LNCaP clone FGC (cell line): ENCODE measurements around the gene SLC35E3.

Experiments used
- DNase-seq: peaks from one replicate; pipeline ENCODE4 v3.0.0-alpha.2; 2011; ENCODE audit warnings: low read depth
- H3K4me3 ChIP-seq: 2 replicates; pipeline ENCODE4 v1.5.1; 2011; ENCODE audit warnings: mild to moderate bottlenecking, low read depth, low read length, control low read depth
- TF ChIP-seq, protein P1 (sequence below): IDR thresholded peaks from 2 replicates; pipeline ENCODE4 v1.5.1; 2012; ENCODE audit warnings: mild to moderate bottlenecking; ENCODE audit not compliant: control insufficient read depth, insufficient read depth; ENCODE audit errors: extremely low read depth

The SLC35E3 gene

DNA sequence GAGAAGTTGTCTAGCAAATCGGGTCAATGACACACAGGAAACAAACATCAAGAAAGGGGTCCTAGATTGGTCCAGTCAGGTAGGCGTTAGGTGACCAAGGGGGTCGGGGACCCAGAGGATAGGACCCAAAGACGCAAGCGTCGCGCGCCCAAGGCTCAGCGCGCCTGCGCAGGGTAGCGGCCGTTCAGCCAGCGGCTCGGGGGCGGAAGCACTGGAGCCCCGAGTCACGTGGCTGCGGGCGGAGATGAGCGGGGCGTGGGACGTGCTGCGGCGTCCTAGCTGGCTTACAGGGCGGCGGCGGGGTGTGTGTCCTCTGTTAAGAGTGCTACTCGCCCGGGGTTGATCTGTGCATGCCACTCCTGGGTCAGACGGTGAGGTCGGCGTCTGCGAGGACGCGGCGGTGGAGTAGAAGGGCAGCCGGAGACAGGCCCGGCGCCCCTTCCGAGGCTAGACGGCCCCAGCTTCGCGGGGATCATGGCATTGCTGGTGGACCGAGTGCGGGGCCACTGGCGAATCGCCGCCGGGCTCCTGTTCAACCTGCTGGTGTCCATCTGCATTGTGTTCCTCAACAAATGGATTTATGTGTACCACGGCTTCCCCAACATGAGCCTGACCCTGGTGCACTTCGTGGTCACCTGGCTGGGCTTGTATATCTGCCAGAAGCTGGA is at the start of gene SLC35E3:
Gene SLC35E3, plus strand, starts transcription at position 273 of the 668 bp plus-strand sequence. Its CDS starts 202 bp downstream, at position 475.
- DNase-seq: peak; percentile 69
- TF ChIP-seq, protein P1, sequence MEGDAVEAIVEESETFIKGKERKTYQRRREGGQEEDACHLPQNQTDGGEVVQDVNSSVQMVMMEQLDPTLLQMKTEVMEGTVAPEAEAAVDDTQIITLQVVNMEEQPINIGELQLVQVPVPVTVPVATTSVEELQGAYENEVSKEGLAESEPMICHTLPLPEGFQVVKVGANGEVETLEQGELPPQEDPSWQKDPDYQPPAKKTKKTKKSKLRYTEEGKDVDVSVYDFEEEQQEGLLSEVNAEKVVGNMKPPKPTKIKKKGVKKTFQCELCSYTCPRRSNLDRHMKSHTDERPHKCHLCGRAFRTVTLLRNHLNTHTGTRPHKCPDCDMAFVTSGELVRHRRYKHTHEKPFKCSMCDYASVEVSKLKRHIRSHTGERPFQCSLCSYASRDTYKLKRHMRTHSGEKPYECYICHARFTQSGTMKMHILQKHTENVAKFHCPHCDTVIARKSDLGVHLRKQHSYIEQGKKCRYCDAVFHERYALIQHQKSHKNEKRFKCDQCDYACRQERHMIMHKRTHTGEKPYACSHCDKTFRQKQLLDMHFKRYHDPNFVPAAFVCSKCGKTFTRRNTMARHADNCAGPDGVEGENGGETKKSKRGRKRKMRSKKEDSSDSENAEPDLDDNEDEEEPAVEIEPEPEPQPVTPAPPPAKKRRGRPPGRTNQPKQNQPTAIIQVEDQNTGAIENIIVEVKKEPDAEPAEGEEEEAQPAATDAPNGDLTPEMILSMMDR: no peak
- peak within 1 kb of the TSS; percentile 77 for H3K4me3 ChIP-seq

DNA sequence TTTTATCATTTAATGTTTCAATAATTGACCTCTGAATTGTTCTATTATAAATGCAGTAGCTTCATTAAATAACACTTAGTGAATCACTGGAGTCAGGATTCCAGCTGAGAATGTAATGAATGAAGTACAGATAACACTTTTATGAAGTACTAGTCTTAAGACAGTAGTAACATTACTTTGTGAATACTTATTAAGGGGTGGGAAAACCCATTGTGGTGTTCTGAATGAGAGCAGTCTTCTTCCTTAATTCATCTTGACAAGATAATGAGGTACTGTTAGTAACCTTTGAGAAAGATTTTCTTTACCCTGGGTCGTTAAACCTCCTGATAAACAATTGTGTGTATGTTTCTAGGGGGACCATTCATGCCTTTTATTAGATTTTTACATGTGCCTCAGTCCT is 46.5 kb upstream of the SLC35E3 start:
- TF ChIP-seq, protein P1: no peak
- H3K4me3 ChIP-seq: no peak overlapping the region
- no peak for DNase-seq

DNA sequence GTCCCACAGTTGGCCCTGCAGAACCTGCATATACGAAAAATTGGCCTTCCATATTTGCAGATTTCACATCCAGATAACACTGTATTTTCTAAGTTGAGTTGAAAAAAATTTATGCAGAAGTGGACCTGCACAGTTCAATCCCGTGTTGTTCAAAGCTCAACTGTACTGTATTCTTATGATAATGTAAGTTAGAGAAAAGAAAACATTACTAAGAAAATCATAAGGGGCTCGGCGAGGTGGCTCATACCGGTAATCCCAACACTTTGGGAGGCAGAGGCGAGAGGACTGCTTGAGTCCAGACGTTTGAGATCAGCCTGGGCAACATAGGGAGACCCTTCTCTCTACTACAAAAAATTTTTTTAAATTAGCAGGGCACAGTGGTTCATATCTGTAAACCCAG is 18.2 kb upstream of the SLC35E3 start:
- no peak for DNase-seq
- no peak overlapping the region for H3K4me3 ChIP-seq
- TF ChIP-seq, protein P1: no peak

DNA sequence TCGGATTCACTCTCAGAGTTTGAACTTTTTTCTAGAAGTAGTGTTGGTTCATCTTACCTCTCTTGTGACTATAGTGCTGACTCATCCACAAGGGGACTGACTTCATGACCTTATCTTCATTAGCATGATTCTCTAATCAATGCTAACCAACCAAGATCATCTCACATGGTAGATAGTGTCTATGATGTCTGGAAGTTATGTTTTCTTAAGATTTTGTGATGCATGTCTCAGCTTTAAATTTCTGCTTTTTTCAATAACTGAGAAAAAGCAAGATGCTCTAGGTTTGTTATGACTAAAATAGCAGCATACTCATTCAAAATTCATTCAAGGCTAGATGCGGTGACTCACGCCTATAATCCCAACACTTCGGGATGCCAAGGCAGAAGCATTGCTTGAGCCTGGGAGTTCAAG is 12.3 kb upstream of the SLC35E3 start:
- no peak for DNase-seq
- no peak overlapping the region for H3K4me3 ChIP-seq
- TF ChIP-seq, protein P1: no peak

DNA sequence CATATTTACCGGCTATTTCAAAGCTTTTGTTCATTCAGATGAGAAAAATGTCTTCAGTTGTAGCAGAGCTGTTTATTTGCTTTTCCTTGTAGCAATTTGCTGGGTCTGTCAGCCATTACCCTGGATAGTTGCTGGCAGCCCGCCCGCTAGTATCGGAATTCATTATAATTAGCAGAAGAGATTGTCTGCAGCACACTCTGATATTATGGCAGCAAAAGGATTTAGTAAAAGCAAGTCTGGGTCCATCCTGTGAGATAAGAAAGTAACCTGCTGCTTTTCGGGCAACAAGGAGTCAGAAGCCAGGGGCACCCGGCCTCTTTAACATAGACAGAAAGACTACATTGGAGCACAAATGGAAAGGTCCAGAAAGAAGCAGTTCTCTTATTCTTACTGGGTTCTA is 6.1 kb upstream of the SLC35E3 start:
- TF ChIP-seq, protein P1: no peak
- DNase-seq: no peak
- H3K4me3 ChIP-seq: no peak overlapping the region

DNA sequence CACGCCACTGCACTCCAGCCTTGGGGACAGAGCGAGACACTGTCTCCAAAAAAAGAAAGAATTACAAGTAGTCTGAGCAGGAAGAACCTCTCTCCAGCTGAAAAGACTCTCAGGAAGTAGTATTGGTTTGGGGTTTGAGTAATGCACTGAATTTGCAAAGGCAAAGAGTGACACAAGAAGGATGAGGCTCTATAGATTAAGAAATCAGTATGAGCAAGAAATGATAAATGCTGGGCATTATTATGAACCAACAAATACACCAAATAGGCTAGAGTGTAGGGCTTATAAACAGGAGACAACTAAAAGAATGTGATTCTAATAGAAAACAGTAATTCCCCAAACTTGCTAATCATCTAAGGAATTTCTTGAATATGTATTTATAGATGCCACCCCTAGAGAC is 2.6 kb upstream of the SLC35E3 start:
- TF ChIP-seq, protein P1: no peak
- no peak overlapping the region for H3K4me3 ChIP-seq
- DNase-seq: no peak

DNA sequence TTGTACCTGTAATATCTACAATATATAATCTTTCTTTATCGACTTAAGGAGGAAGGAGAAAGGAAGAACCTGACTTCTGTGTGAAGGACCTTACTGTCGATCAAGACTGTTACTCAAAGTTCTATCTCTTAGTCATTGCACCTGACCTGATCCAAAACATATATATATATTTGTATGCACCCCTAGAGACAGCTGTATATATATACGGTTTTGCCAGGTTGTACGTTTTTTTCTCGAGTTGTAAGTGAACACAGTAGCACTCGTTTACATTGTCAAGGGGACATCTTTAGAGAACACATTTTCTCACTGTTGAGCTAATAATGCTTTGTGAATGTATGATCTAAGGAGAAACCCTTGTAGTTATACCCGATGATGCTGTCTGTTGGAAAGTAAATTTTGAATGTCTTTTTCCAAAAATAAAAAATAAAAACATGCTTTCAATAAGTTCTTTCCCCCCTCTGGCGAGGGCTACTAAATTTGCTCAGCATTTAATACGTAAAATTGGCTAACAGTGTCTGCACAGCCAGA is 536 bp upstream of the SLC35E3 start:
- DNase-seq: no peak
- peak overlapping the region; percentile 77 for H3K4me3 ChIP-seq
- TF ChIP-seq, protein P1: no peak
